Activated CD8-positive, alpha-beta T cell treated with anti-CD3 and anti-CD28 coated beads, Interleukin-2, amount 10 ng/mL, durations not matched to agents 7 days and 5 days (primary cell): ENCODE measurements around the gene MAP3K8. TPM values are rescaled to one million over a fixed set of nuclear protein-coding genes. Genes with fewer than 3 reads are reported as not detected.

Experiments used
- ATAC-seq: fragments of 150-1000 bp; cut with Tn5 transposase; one replicate; pipeline ENCODE4 v1.10.0; 2021; ENCODE audit warnings: moderate library complexity
- CTCF ChIA-PET: fragments of 350-600 bp; sonication (Branson Sonifier 250); formaldehyde crosslinking; loops from one replicate; lab custom pipeline; 2021; ENCODE audit warnings: antibody characterized with exemption; lab: Charles Lee
- POLR2A ChIA-PET: fragments of 350-600 bp; sonication (Branson Sonifier 250); formaldehyde crosslinking; loops from one replicate; lab custom pipeline; 2021; ENCODE audit warnings: antibody characterized with exemption; lab: Charles Lee
- DNase-seq: peaks from one replicate; pipeline ENCODE4 v3.0.0-alpha.2; 2020
- H3K27ac Mint-ChIP-seq: one replicate; pipeline ENCODE4 v1.8.0; 2021; ENCODE audit warnings: mild to moderate bottlenecking, mixed read lengths
- H3K27me3 Mint-ChIP-seq: one replicate; pipeline ENCODE4 v1.8.0; 2021; ENCODE audit warnings: low read depth, mixed read lengths
- H3K36me3 Mint-ChIP-seq: one replicate; pipeline ENCODE4 v1.8.0; 2021; ENCODE audit warnings: low read depth, mixed read lengths
- H3K4me1 Mint-ChIP-seq: one replicate; pipeline ENCODE4 v1.8.0; 2021; ENCODE audit warnings: low read depth, mixed read lengths
- H3K4me3 Mint-ChIP-seq: one replicate; pipeline ENCODE4 v1.8.0; 2021; ENCODE audit warnings: mild to moderate bottlenecking, mixed read lengths
- H3K9me3 Mint-ChIP-seq: one replicate; pipeline ENCODE4 v1.8.0; 2022; ENCODE audit warnings: mixed read lengths; ENCODE audit not compliant: insufficient read depth
- total RNA-seq, 2 experiments: library from RNA; stranded (reverse); gene quantifications; one replicate each; pipeline ENCODE4 v1.2.3, GENCODE V29; 2021

Gene MAP3K8
- total RNA-seq, 2 experiments from 2014 or later, result 26.0 to 27.7 TPM

GRCh38 chr10:30398788-30399187 lies 35.2 kb upstream of the MAP3K8 start:
- H3K4me1 Mint-ChIP-seq, result peaks cover 45% of the 10 kb centered on the region
- no peak overlapping the region for H3K4me3 Mint-ChIP-seq
- ATAC-seq, result peak; percentile 38
- H3K27me3 Mint-ChIP-seq, result peaks cover 11% of the 10 kb centered on the region
- no peaks in the 10 kb centered on the region for H3K36me3 Mint-ChIP-seq
- no peak overlapping the region for H3K27ac Mint-ChIP-seq
- ChIA-PET POLR2A (no interaction called here), CTCF (interaction anchor here (1.6 to 2.5 kb wide), 3 partner anchors 15 to 193 kb away, joined by 6 to 12 read pairs (median 10); no protein-coding TSS in a partner anchor)
- no peak for DNase-seq
- H3K9me3 Mint-ChIP-seq, result no peaks in the 10 kb centered on the region

- Mint-ChIP-seq H3K27me3 (peaks cover 3% of the 10 kb centered on the region), H3K4me3 (no peak overlapping the region), H3K4me1 (peaks cover 25% of the 10 kb centered on the region), H3K27ac (no peak overlapping the region), H3K36me3 (peaks cover 6% of the 10 kb centered on the region), H3K9me3 (peaks cover 9% of the 10 kb centered on the region)
- ChIA-PET POLR2A (no interaction called here), CTCF (interaction anchor here (1.2 to 2.2 kb wide), 4 partner anchors 10 to 188 kb away, joined by 3 to 7 read pairs (median 5); no protein-coding TSS in a partner anchor)
- ATAC-seq (no peak), DNase-seq (no peak)
Observed at GRCh38 chr10:30403494-30403893, 30.5 kb upstream of the MAP3K8 start.

GRCh38 chr10:30404540-30404939 lies 29.4 kb upstream of the MAP3K8 start:
- Mint-ChIP-seq H3K9me3 (peaks cover 9% of the 10 kb centered on the region), H3K27me3 (peaks cover 3% of the 10 kb centered on the region), H3K36me3 (peaks cover 6% of the 10 kb centered on the region), H3K27ac (no peak overlapping the region), H3K4me3 (no peak overlapping the region), H3K4me1 (peaks cover 16% of the 10 kb centered on the region)
- CTCF ChIA-PET, result interaction anchor here (1.0 to 2.2 kb wide), 6 partner anchors 10 to 187 kb away, joined by 3 to 7 read pairs (median 4); no protein-coding TSS in a partner anchor
- ATAC-seq (no peak), DNase-seq (no peak)
- POLR2A ChIA-PET, result no interaction called here

GRCh38 chr10:30411263-30411662 lies 22.7 kb upstream of the MAP3K8 start:
- Mint-ChIP-seq H3K4me1 (peaks cover 13% of the 10 kb centered on the region), H3K27ac (no peak overlapping the region), H3K27me3 (peaks cover 3% of the 10 kb centered on the region), H3K9me3 (no peaks in the 10 kb centered on the region), H3K36me3 (no peaks in the 10 kb centered on the region), H3K4me3 (no peak overlapping the region)
- ATAC-seq, result no peak
- ChIA-PET POLR2A (no interaction called here), CTCF (interaction anchor here (0.6 to 9.8 kb wide), 8 partner anchors 19 to 346 kb away, joined by 3 to 106 read pairs (median 6); no protein-coding TSS in a partner anchor)
- DNase-seq, result no peak

- H3K36me3 Mint-ChIP-seq, result no peaks in the 10 kb centered on the region
- ATAC-seq, result no peak
- CTCF ChIA-PET, result interaction anchor here (1.1 to 9.8 kb wide), 8 partner anchors 11 to 178 kb away, joined by 3 to 106 read pairs (median 14); no protein-coding TSS in a partner anchor
- DNase-seq, result no peak
- H3K27me3 Mint-ChIP-seq, result no peaks in the 10 kb centered on the region
- no peak overlapping the region for H3K4me3 Mint-ChIP-seq
- POLR2A ChIA-PET, result no interaction called here
- no peaks in the 10 kb centered on the region for H3K9me3 Mint-ChIP-seq
- H3K4me1 Mint-ChIP-seq, result peaks cover 23% of the 10 kb centered on the region
- no peak overlapping the region for H3K27ac Mint-ChIP-seq
Observed at GRCh38 chr10:30412901-30413300, 21.1 kb upstream of the MAP3K8 start.

GRCh38 chr10:30413996-30414576 lies 19.9 kb upstream of the MAP3K8 start:
- Mint-ChIP-seq H3K27me3 (no peaks in the 10 kb centered on the region), H3K9me3 (no peaks in the 10 kb centered on the region), H3K4me1 (peaks cover 35% of the 10 kb centered on the region), H3K36me3 (no peaks in the 10 kb centered on the region), H3K4me3 (no peak overlapping the region), H3K27ac (no peak overlapping the region)
- CTCF ChIA-PET, result interaction anchor here (0.6 to 9.8 kb wide), 28 partner anchors 10 to 757 kb away, joined by 3 to 106 read pairs (median 4); partner anchors contain the start of gene MAP3K8
- ATAC-seq, result peak; percentile 49
- DNase-seq, result peak; percentile 63
- POLR2A ChIA-PET, result no interaction called here

- no peak for ATAC-seq
- Mint-ChIP-seq H3K9me3 (no peaks in the 10 kb centered on the region), H3K27ac (no peak overlapping the region), H3K27me3 (no peaks in the 10 kb centered on the region), H3K4me3 (no peak overlapping the region), H3K4me1 (peaks cover 49% of the 10 kb centered on the region), H3K36me3 (no peaks in the 10 kb centered on the region)
- ChIA-PET POLR2A (no interaction called here), CTCF (interaction anchor here (0.7 to 9.8 kb wide), 8 partner anchors 10 to 175 kb away, joined by 3 to 106 read pairs (median 4); no protein-coding TSS in a partner anchor)
- no peak for DNase-seq
Observed at GRCh38 chr10:30415593-30415992, 18.4 kb upstream of the MAP3K8 start.

- no peak overlapping the region for H3K4me3 Mint-ChIP-seq
- H3K27me3 Mint-ChIP-seq, result no peaks in the 10 kb centered on the region
- DNase-seq (no peak), ATAC-seq (no peak)
- peaks cover 2% of the 10 kb centered on the region for H3K36me3 Mint-ChIP-seq
- H3K9me3 Mint-ChIP-seq, result no peaks in the 10 kb centered on the region
- H3K27ac Mint-ChIP-seq, result peak overlapping the region; percentile 88
- peaks cover 50% of the 10 kb centered on the region for H3K4me1 Mint-ChIP-seq
- ChIA-PET CTCF (interaction anchor here (0.9 to 9.8 kb wide), 2 partner anchors 25 to 114 kb away, joined by 3 to 106 read pairs; no protein-coding TSS in a partner anchor), POLR2A (interaction anchor here (2.1 kb wide), 1 partner anchor 112 kb away, joined by 10 read pairs; no protein-coding TSS in a partner anchor)
Observed at GRCh38 chr10:30417301-30417700, 16.7 kb upstream of the MAP3K8 start.

GRCh38 chr10:30420266-30420665 lies 13.7 kb upstream of the MAP3K8 start:
- H3K4me1 Mint-ChIP-seq, result peaks cover 55% of the 10 kb centered on the region
- H3K27ac Mint-ChIP-seq, result peak overlapping the region; percentile 10
- H3K4me3 Mint-ChIP-seq, result no peak overlapping the region
- ChIA-PET CTCF (interaction anchor here (0.8 to 9.8 kb wide), 9 partner anchors 9 to 170 kb away, joined by 3 to 106 read pairs (median 4); partner anchors contain the start of gene MAP3K8), POLR2A (interaction anchor here (0.8 to 1.1 kb wide), 2 partner anchors 10 to 114 kb away, joined by 3 read pairs; no protein-coding TSS in a partner anchor)
- H3K27me3 Mint-ChIP-seq, result no peaks in the 10 kb centered on the region
- DNase-seq (no peak), ATAC-seq (no peak)
- H3K36me3 Mint-ChIP-seq, result peaks cover 2% of the 10 kb centered on the region
- no peaks in the 10 kb centered on the region for H3K9me3 Mint-ChIP-seq

- no peaks in the 10 kb centered on the region for H3K27me3 Mint-ChIP-seq
- ATAC-seq (no peak), DNase-seq (no peak)
- no peaks in the 10 kb centered on the region for H3K9me3 Mint-ChIP-seq
- POLR2A ChIA-PET, result interaction anchor here (0.8 to 1.1 kb wide), 2 partner anchors 9 to 113 kb away, joined by 3 read pairs; no protein-coding TSS in a partner anchor
- no peak overlapping the region for H3K4me3 Mint-ChIP-seq
- peaks cover 53% of the 10 kb centered on the region for H3K4me1 Mint-ChIP-seq
- H3K36me3 Mint-ChIP-seq, result peaks cover 2% of the 10 kb centered on the region
- CTCF ChIA-PET, result interaction anchor here (0.6 to 9.8 kb wide), 5 partner anchors 14 to 170 kb away, joined by 3 to 106 read pairs (median 4); no protein-coding TSS in a partner anchor
- no peak overlapping the region for H3K27ac Mint-ChIP-seq
Observed at GRCh38 chr10:30420766-30421165, 13.2 kb upstream of the MAP3K8 start.

GRCh38 chr10:30422151-30422695 lies 11.8 kb upstream of the MAP3K8 start:
- H3K36me3 Mint-ChIP-seq, result peaks cover 2% of the 10 kb centered on the region
- POLR2A ChIA-PET, result interaction anchor here (1.0 kb wide), 1 partner anchor 108 kb away, joined by 4 read pairs; no protein-coding TSS in a partner anchor
- H3K4me3 Mint-ChIP-seq, result no peak overlapping the region
- peaks cover 51% of the 10 kb centered on the region for H3K4me1 Mint-ChIP-seq
- H3K27ac Mint-ChIP-seq, result no peak overlapping the region
- no peak for ATAC-seq
- no peaks in the 10 kb centered on the region for H3K9me3 Mint-ChIP-seq
- CTCF ChIA-PET, result interaction anchor here (1.0 to 1.6 kb wide), 2 partner anchors 107 to 169 kb away, joined by 4 to 6 read pairs; no protein-coding TSS in a partner anchor
- no peaks in the 10 kb centered on the region for H3K27me3 Mint-ChIP-seq
- DNase-seq, result no peak
